MCF 10A (cell line): ENCODE measurements around the gene PKN1. TPM values are rescaled to one million over a fixed set of nuclear protein-coding genes. Genes with fewer than 3 reads are reported as not detected.

ENCODE experiments used
- BruUV-seq: library from RNA; stranded (reverse); fragments of 400-500 nt; replicated peaks from 2 replicates; lab custom pipeline; 2021; lab: Mats Ljungman, UMichigan
- CTCF ChIA-PET: fragments of 300-600 bp; sonication (Branson Sonifier 250); formaldehyde crosslinking; extraction: SDS; loops from one replicate; lab custom pipeline; 2021; ENCODE audit warnings: antibody characterized with exemption, inconsistent platforms; lab: Yijun Ruan, JAX
- POLR2A ChIA-PET: fragments of 300-600, 350-650 bp; sonication (Branson Sonifier 250); formaldehyde crosslinking; extraction: SDS; loops from one replicate; lab custom pipeline; 2020; ENCODE audit warnings: antibody characterized with exemption, inconsistent platforms; lab: Yijun Ruan, JAX
- DNase-seq: peaks from one replicate; pipeline ENCODE4 v3.0.0-alpha.2; 2018; ENCODE audit not compliant: unreplicated experiment
- H3K27ac Mint-ChIP-seq: one replicate; pipeline ENCODE4 v1.8.0; 2022; ENCODE audit warnings: mild to moderate bottlenecking, low read depth, mixed read lengths; ENCODE audit not compliant: unreplicated experiment
- H3K27me3 Mint-ChIP-seq: one replicate; pipeline ENCODE4 v1.8.0; 2022; ENCODE audit warnings: mixed read lengths; ENCODE audit not compliant: insufficient read depth, unreplicated experiment
- H3K36me3 Mint-ChIP-seq: one replicate; pipeline ENCODE4 v1.8.0; 2022; ENCODE audit warnings: mild to moderate bottlenecking, moderate library complexity, mixed read lengths; ENCODE audit not compliant: insufficient read depth, unreplicated experiment
- H3K4me1 Mint-ChIP-seq: one replicate; pipeline ENCODE4 v1.8.0; 2022; ENCODE audit warnings: mixed read lengths; ENCODE audit not compliant: insufficient read depth, unreplicated experiment
- H3K4me3 Mint-ChIP-seq: one replicate; pipeline ENCODE4 v1.8.0; 2022; ENCODE audit warnings: mild to moderate bottlenecking, moderate library complexity, mixed read lengths; ENCODE audit not compliant: unreplicated experiment
- H3K9me3 Mint-ChIP-seq: one replicate; pipeline ENCODE4 v1.8.0; 2022; ENCODE audit warnings: mixed read lengths; ENCODE audit not compliant: unreplicated experiment
- CTCF ChIP-seq: fragments of 200-600 bp; IDR thresholded peaks from one replicate; pipeline ENCODE4 v1.8.0; 2022; ENCODE audit warnings: antibody characterized with exemption, mild to moderate bottlenecking; ENCODE audit not compliant: unreplicated experiment
- intact Hi-C: fragments of 100-400 bp; cut with micrococcal nuclease; formaldehyde crosslinking; loops from 2 replicates; pipeline ENCODE4 v1.14.1; 2022
- total RNA-seq: library from RNA; stranded (reverse); gene quantifications from 2 replicates; pipeline ENCODE4 v1.2.3, GENCODE V29; 2022

PKN1 gene
- total RNA-seq, 1 experiment from 2014 or later = 94.8 TPM

GRCh38 chr19:14441041-14441938 is 8.2 kb downstream of the PKN1 start:
- CTCF ChIA-PET = interaction anchor here (0.6 to 0.7 kb wide), 4 partner anchors 40 to 453 kb away, joined by 3 to 5 read pairs (median 3); no protein-coding TSS in a partner anchor
- BruUV-seq = no TSS peak
- H3K4me3 Mint-ChIP-seq = no peak overlapping the region
- POLR2A ChIA-PET = interaction anchor here (0.5 kb wide), 1 partner anchor 11 kb away, joined by 3 read pairs; no protein-coding TSS in a partner anchor
- TF ChIP-seq CTCF = no peak
- no peaks in the 10 kb centered on the region for H3K27me3 Mint-ChIP-seq
- no peak for DNase-seq
- intact Hi-C loops = no loop called here
- H3K4me1 Mint-ChIP-seq = no peaks in the 10 kb centered on the region
- peaks cover 54% of the 10 kb centered on the region for H3K36me3 Mint-ChIP-seq
- H3K9me3 Mint-ChIP-seq = no peaks in the 10 kb centered on the region
- H3K27ac Mint-ChIP-seq = no peak overlapping the region

GRCh38 chr19:14442891-14443631 is 10.0 kb downstream of the PKN1 start:
- BruUV-seq = no TSS peak
- Mint-ChIP-seq H3K9me3 (no peaks in the 10 kb centered on the region), H3K27ac (no peak overlapping the region), H3K4me1 (no peaks in the 10 kb centered on the region), H3K36me3 (peaks cover 71% of the 10 kb centered on the region), H3K27me3 (no peaks in the 10 kb centered on the region), H3K4me3 (no peak overlapping the region)
- TF ChIP-seq CTCF = no peak
- CTCF ChIA-PET = no interaction called here
- intact Hi-C loops = no loop called here
- POLR2A ChIA-PET = no interaction called here
- no peak for DNase-seq

GRCh38 chr19:14443632-14444216 is 10.6 kb downstream of the PKN1 start:
- ChIA-PET POLR2A (no interaction called here), CTCF (no interaction called here)
- DNase-seq = no peak
- BruUV-seq = no TSS peak
- intact Hi-C loops = no loop called here
- TF ChIP-seq CTCF = no peak
- Mint-ChIP-seq H3K4me1 (no peaks in the 10 kb centered on the region), H3K27ac (no peak overlapping the region), H3K9me3 (no peaks in the 10 kb centered on the region), H3K4me3 (no peak overlapping the region), H3K36me3 (peaks cover 76% of the 10 kb centered on the region), H3K27me3 (no peaks in the 10 kb centered on the region)
